HG03520 (cell line): ENCODE measurements around the gene LRRC45.

ENCODE experiments used
- ATAC-seq: cut with Tn5 transposase; IDR thresholded peaks from one replicate; pipeline ENCODE4 v1.9.1; 2021; ENCODE audit warnings: mild to moderate bottlenecking, moderate library complexity; ENCODE audit not compliant: unreplicated experiment

Gene LRRC45

DNA sequence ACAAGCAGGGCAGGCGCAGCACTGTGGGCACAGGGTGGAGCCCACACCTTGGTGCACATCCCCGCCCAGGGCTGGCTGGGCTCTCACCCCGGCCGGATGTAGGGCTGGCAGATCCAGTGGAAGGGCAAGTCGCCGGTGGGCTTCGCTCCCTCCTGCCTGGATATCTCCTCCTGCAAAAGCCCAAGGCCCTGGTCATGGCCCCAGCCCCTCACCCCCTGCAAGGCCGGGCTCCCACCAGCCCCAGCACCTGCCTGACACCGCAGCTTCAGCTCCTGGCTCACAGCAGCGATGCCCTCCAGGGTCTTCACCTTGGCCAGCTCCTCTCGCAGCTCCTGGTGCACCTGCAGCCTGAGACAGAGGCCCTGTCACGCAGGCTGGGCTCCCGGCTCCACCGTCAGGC, 37.5 kb downstream of the LRRC45 start:
- no peak for ATAC-seq

DNA sequence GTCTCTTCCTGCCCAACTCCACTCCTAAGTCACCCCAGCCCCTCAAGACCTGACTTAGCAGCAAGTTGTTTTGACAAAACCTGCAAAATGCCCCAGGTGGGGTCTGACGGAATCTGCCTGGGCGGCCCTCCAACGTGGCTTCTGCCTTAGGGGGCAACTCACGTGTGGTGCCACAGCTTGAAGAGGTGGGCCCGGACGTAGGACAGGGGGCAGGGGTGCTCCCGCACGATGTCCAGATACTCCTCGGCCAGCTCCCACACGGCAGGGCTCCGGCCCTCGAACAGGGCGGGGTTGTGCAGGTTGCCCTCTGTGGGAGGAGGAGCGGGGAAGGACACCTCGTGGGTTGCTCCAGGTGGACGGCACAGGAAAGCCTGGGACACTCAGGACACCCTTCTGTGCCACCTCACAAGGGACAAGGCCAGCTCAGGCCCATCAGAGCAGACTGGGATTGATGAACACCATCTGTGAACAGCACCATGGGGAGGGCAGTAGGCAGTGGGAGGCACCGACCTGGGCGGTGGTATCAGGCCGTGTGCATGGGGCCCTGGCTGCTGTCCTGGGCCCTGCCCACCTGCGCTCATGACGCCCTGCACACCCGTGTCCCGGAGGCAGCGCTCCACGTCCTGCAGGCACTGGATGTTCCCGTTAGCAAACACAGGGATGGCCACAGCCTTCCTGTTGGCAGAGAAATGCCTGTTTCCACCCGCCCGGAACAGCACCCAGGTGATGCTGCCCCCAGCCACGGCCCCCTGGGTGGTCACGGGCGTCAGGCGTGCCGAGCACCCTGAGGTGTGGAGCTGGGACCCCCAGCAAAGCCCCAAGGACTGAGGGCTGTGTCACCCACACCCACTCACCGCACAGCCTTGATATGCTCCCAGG, 38.2 kb downstream of the LRRC45 start:
- no peak for ATAC-seq

GRCh38 chr17:82062076-82062983, 39.2 kb downstream of the LRRC45 start:
- no peak for ATAC-seq

DNA sequence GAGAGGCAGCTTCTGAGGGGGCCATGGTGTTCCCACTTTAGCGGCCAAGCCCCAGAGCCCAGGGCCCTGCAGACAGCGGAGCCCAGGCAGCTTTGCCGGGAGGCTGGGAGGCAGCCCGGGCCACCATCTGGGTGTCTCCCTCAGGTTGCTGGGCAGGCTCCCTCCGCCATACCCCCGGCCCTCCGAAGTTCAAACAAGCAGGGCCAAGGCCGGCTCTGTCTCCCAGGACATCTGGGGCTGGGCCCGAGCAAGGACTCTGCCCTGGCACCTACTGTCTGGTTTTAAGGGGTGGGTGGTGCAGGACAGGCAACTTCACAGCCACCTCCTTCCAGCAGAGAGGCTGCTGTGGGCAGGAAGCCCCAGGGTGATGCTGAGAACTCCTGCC, 39.9 kb downstream of the LRRC45 start:
- ATAC-seq = no peak

DNA sequence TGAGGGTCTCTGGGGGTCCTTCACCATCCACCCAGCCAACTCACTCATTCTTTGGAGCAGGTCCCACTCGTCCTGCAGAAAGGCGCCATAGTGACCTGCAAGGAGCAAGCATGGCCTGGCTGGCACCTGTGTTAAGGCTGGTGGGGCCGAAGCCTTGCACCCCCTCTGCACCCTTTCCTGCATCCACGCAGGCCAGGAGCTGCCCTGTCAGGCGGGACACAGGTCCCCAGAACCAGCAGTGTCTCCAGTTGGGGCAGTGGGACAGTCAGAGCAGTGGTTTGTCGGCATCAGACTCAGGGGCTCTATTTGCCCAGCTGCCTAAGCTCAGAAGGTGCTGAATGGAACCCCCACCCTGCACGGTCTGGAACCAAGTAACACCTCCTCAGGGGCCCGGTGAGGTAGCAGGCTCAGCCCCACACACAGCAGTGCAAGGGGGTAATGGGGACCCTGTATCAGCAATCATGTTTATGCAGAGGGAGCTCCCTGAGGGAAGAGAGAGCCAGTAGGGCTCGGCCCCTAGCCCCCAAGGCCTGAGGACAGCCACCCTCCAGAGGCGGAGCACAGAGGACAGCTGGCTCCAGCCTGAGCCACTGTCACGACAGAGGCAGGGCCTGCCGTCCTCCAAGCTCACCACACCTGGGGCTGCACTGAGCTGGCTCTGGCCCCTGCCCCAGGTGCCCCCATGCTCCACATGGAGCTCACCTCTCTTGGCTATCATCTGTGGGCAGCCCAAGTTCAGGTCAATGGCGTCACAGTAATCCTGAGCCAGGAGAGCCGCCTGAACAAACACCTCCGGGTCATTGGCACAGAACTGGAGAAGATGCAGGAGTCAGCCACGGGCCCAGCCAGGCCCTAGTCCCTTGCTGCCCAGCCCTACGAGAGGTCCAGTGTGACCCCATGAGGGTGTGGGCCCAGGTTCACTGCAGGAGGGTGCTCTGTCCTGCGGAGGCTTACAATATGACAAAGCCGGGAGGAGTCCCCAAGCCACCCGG, 40.6 kb downstream of the LRRC45 start:
- ATAC-seq = no peak

GRCh38 chr17:82064433-82065192, 41.5 kb downstream of the LRRC45 start:
- ATAC-seq = no peak

- peak; percentile 31 for ATAC-seq
Measured at GRCh38 chr17:82065193-82065637, 42.1 kb downstream of the LRRC45 start.

DNA sequence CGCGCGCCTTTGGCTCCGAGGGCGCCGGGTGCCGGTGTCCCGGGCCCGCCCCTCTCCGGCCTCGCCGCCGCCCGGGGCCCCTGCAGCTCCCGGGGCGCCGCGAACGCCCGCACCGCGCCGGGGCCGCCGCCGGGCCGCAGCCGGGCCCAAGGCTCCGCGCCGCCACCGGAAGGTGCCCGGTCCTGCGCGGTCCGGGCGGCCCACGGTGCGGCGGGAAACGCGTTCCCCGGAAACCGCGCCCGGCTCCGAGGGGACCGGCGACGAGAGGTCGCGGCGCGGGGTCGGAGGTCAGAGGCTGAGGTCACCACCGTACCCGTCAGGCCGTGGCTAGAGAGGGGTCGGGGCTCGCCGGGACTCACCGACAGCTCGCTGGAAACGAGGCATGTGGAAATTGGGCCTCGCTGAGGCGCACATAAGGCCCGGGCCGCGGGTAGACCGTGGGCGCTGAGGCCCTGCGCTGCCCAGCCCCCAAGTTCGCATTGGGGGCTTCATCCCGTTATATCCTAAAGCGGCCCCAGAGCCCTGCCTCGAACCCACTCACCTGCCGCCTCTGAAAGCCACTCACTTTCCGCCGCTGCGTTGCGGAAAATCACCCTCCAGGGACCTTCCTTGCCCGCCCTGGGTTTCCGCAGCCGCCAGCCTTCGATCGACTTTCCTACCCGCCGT, 42.7 kb downstream of the LRRC45 start, which contains the start of gene DUS1L:
DUS1L (minus strand) TSS at position 167 of the 666 bp plus-strand sequence. CDS start 745 bp downstream, outside the sequence.
- peak; percentile 62 for ATAC-seq

GRCh38 chr17:82070611-82071010, 47.5 kb downstream of the LRRC45 start:
- no peak for ATAC-seq

DNA sequence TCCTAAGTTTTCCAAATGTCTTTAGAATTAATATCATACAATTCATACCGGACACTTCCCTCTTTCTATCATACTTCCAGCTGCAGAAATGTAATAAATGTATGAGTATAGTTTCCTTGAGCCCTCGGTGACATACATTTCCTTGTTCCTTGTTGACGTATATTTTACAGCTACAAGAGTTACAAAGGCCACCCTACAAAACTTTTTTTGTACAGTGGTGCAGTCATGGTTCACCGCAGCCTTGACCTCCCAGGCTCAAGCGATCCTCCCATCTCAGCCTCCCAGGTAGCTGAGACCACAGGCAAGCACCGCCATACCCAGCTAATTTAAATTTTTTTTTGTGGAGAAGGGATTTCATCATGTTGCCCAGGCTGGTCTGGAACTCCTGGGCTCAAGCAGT, 49.7 kb downstream of the LRRC45 start:
- no peak for ATAC-seq

DNA sequence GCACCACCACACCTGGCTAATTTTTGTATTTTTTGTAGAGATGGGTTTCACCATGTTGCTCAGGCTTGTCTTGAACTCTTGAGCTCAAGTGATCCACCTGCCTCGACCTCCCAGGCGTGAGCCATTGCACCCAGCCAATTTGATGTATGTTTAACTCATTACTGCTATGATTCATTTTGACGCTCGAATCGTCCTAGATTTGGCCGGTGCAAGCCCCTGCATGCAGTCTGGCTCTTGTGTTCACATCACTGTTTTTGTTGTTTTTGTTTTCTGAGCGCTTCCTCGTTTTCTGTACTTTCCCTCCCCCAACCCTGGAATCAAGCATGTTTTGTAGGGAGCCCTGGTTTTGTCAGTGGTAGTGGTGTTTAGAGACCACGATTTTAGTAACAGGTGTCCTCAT, 50.3 kb downstream of the LRRC45 start:
- ATAC-seq = no peak

DNA sequence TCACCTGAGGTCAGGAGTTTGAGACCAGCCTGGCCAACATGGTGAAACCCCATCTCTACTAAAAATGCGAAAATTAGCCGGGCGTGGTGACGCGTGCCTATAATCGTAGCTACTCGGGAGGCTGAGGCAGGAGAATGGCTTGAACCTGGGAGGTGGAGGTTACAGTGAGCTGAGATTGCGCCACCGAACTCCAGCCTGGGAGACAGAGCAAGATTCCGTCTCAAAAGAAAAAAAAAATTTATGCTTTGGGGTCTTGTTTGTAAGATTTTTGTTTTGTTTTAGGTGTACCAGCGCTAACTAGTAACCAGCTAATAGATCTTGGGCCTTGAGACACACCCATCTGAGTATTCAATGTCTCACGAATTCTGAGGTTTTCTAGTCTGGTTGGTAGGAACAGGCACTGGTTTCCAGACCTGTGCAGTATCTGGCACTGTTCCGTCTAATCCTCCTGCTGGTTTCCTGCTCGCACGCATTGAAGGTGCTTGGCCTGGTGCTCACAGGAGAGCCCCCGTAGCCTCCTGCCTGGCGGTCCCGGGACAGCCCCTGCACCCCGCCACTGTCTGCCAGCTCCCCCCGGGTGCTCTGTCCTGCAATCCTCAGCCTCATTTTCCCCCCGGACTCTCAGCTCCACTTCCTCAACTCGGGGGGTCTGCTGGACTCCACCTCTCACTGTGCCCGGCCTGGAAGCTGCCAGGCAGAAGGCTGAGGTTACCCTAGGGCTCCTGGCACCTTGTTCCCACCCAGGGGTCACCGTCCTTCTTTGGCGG, 53.1 kb downstream of the LRRC45 start:
- ATAC-seq = no peak

DNA sequence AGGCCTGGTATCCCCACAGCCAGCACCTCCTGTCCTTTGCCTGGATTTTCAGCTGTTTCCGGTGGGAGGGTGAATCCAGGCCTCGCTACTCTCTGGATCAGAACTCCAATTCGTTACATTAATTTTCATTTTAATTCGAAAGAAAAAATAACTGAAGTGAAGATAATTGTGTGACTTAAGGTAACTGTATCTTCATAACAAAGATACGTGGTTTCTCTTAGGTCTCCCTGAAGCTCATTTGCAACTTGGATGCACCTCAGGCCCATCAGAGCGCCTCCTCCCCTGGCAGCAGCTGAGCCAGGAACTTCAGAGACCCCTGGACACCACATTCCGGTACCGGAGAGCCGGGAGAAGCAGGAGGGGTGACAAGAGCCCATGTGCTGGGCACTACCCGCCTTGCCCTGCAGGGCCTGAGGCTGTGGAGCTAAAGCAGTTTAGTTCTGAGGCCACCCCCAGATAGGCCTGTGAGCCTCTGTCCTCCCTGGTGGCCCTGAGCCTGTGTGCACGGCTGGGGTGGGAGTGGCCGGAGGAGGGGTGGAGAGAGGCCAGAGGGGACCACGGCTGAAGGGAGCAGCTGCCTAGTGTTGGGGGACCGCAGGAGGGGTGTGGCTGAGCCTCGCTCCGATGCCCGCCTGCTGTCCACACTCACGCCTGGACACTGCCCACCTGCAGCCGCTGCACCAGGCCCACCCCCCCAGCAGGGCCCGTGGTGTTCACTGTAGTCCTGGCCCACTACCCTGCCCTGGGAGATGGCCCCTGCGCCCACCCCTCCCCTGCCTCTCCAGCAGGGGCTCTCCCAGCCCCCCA, 53.9 kb downstream of the LRRC45 start:
- ATAC-seq = no peak

DNA sequence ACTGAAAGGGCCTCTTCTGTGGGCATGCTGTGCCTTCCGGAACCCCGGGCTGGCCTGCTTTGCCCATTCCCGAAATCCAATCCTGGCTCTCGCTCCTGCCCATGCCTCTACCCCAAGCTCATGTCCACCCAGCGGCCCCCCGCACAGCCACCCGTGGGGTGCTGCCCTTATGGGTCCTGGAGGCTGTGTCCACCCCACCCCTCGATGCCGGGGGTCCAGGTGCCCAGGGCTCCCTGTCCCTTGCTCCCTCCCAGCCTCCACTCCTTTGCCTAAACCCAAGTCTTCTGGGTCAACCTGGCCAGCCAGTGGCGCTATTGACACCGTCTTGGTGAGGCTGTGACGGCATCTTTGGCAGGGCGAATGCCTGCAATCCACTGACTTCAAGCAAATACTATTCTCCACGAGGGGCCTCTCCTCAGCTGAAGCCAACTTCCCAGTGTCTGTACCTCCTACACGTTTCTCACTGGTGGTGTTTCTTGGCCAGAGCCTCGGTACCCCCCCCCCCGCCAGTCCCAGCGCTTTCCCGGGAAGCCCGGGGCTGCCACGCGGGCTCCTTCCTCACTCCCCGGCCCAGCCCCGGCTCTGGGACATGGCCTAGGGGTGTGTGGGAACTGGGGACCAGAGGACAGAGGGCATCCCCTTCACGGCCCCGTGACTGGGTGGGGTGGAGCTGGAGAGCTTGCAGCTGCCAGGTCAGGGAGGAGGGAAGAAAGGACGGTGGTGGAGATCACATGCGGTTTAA, 54.7 kb downstream of the LRRC45 start:
- no peak for ATAC-seq

GRCh38 chr17:82078433-82078832, 55.3 kb downstream of the LRRC45 start:
- no peak for ATAC-seq

- ATAC-seq = no peak
Measured at GRCh38 chr17:82079001-82079677, 56.0 kb downstream of the LRRC45 start.
